ENCODE results near the gene PTCH1. TPM values are rescaled to one million over a fixed set of nuclear protein-coding genes. Genes with fewer than 3 reads are reported as not detected.

Gene PTCH1
- total and polyA plus RNA-seq, 12 donors, result 1.6 to 10.0 (median 6.5) TPM

GRCh38 chr9:95515272-95516113, 1.3 kb downstream of the PTCH1 start:
- Histone ChIP-seq H3K27ac (no peak overlapping the region), H3K36me3 (no peaks in the 10 kb centered on the region), H3K4me1 (peaks cover 5 to 38% (median 24%) of the 10 kb centered on the region in 9 donors), H3K9me3 (no peaks in the 10 kb centered on the region), H3K27me3 (peaks cover 0 to 79% (median 0%) of the 10 kb centered on the region in 7 donors), H3K4me3 (peak overlapping the region; percentile 36 to 65 (median 60))
- 11 to 12% methylated on average over 43 to 48 of the region's 48 CpGs for WGBS, 2 donors
- TF ChIP-seq, protein P1, sequence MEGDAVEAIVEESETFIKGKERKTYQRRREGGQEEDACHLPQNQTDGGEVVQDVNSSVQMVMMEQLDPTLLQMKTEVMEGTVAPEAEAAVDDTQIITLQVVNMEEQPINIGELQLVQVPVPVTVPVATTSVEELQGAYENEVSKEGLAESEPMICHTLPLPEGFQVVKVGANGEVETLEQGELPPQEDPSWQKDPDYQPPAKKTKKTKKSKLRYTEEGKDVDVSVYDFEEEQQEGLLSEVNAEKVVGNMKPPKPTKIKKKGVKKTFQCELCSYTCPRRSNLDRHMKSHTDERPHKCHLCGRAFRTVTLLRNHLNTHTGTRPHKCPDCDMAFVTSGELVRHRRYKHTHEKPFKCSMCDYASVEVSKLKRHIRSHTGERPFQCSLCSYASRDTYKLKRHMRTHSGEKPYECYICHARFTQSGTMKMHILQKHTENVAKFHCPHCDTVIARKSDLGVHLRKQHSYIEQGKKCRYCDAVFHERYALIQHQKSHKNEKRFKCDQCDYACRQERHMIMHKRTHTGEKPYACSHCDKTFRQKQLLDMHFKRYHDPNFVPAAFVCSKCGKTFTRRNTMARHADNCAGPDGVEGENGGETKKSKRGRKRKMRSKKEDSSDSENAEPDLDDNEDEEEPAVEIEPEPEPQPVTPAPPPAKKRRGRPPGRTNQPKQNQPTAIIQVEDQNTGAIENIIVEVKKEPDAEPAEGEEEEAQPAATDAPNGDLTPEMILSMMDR (IDR thresholded peaks at IDR 0.05), result peak in 1 of 9 donors; percentile 62
- no peak for DNase-seq
- ATAC-seq, result peak in 1 of 8 donors; percentile 42
- intact Hi-C loops (cut with DNase I), result loop anchor here in 6 of 10 donors (10.0 kb wide), 5 partner anchors 59 to 699 kb away; partner anchors contain the start of gene ERCC6L2 (in 2 of the 6)

- H3K9me3 ChIP-seq, result no peaks in the 10 kb centered on the region
- 92 to 94% methylated on average over 5 of the region's 5 CpGs for WGBS, 2 donors
- ATAC-seq (no peak), DNase-seq (no peak)
- intact Hi-C loops (cut with DNase I), result loop anchor here in 9 of 10 donors (5.0 to 10.0 kb wide), 10 partner anchors 60 to 700 kb away; partner anchors contain the start of genes ERCC6L2 (in 3 of the 9) and FANCC (in 2 of the 9)
- TF ChIP-seq, protein P1 (IDR thresholded peaks at IDR 0.05), result no peak
- peaks cover 5 to 43% (median 32%) of the 10 kb centered on the region in 9 donors for H3K4me1 ChIP-seq
- peaks cover 0 to 89% (median 0%) of the 10 kb centered on the region in 7 donors for H3K27me3 ChIP-seq
- no peak overlapping the region for H3K4me3 ChIP-seq
- no peaks in the 10 kb centered on the region for H3K36me3 ChIP-seq
- H3K27ac ChIP-seq, result no peak overlapping the region
Observed at GRCh38 chr9:95514342-95514741, 2.4 kb downstream of the PTCH1 start.

DNA sequence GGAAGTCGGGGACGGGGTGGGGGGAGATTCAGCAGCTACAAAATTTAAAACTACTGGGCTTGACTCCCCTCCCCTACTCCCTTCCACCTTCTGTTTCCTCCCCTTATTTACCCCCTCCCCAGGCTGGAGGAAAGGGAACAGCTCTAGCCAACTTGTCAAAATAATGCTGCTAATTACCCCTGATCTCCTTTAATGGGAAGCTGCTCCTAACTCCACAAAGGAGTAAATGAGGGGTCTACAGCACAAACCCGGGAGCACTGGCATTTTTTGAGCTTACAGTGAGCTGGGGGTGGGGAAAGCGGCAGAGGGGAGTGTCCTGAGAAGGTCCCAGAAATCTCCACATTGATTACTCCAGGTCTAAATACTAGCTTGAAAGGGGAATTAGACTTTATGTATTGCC, 3.1 kb downstream of the PTCH1 start:
- WGBS, 2 donors, result 88 to 93% methylated on average over 4 of the region's 4 CpGs
- no peaks in the 10 kb centered on the region for H3K36me3 ChIP-seq
- no peaks in the 10 kb centered on the region for H3K9me3 ChIP-seq
- ATAC-seq (no peak), DNase-seq (no peak)
- H3K27ac ChIP-seq, result no peak overlapping the region
- TF ChIP-seq, protein P1 (IDR thresholded peaks at IDR 0.05), result no peak
- H3K4me3 ChIP-seq, result no peak overlapping the region
- H3K27me3 ChIP-seq, result peaks cover 0 to 89% (median 0%) of the 10 kb centered on the region in 7 donors
- H3K4me1 ChIP-seq, result peaks cover 5 to 44% (median 32%) of the 10 kb centered on the region in 9 donors
- intact Hi-C loops (cut with DNase I), result loop anchor here in 9 of 10 donors (5.0 to 10.0 kb wide), 10 partner anchors 61 to 701 kb away; partner anchors contain the start of genes ERCC6L2 (in 3 of the 9) and FANCC (in 2 of the 9)

DNA sequence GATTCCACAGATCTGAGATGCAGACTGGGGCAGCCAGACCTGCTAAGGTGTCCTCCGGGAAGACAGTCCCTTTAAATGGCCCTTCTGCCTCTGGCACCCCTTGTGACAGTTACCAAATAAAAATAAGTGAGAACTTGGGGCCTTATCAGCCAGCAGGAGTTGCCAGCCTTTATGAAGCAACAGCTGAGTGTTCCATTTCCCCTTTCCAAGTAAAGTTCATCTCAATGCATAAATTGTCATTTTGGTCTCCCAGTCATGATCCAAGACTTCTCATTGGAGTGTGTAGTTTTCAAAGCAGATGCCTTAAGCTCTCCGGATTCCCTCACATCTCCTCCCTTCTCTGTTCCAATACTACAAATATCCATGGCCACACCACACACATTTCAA, 4.1 kb downstream of the PTCH1 start:
- Histone ChIP-seq H3K4me1 (peaks cover 5 to 44% (median 32%) of the 10 kb centered on the region in 9 donors), H3K27ac (no peak overlapping the region), H3K27me3 (peaks cover 0 to 87% (median 0%) of the 10 kb centered on the region in 7 donors), H3K4me3 (no peak overlapping the region), H3K9me3 (no peaks in the 10 kb centered on the region), H3K36me3 (no peaks in the 10 kb centered on the region)
- no peak for ATAC-seq
- 56 to 77% methylated on average over 2 of the region's 2 CpGs for WGBS, 2 donors
- intact Hi-C loops (cut with DNase I), result loop anchor here in 9 of 10 donors (5.0 to 10.0 kb wide), 10 partner anchors 62 to 702 kb away; partner anchors contain the start of genes ERCC6L2 (in 3 of the 9) and FANCC (in 2 of the 9)
- TF ChIP-seq, protein P1 (IDR thresholded peaks at IDR 0.05), result no peak
- no peak for DNase-seq
